ENCODE measurements around the gene CKMT1A. TPM values are rescaled to one million over a fixed set of nuclear protein-coding genes. Genes with fewer than 3 reads are reported as not detected.
"Not testable (repeated sequence)": the region's sequence is repeated elsewhere in the genome, so short reads cannot be mapped to it uniquely, and the experiment has no call there.

Gene CKMT1A
- total and polyA plus RNA-seq, 2 of the 4 experiments (the other 2 are of a cell fraction): not detected

GRCh38 chr15:43663333-43663732 lies 30.3 kb upstream of the CKMT1A start:
- dilution Hi-C loops (cut with HindIII; ENCODE audit: low sequenced_read_pairs, unreplicated experiment); in situ Hi-C loops (cut with MboI; ENCODE audit: low sequenced_read_pairs); H4K5ac ChIP-seq (ENCODE audit: low read depth, low read length); H2AFZ ChIP-seq (replicated peaks; ENCODE audit: low read length, poor library complexity); CTCF ChIA-PET; H3K36me3 ChIP-seq (ENCODE audit: control insufficient read depth, insufficient read depth, low read length); H3K4me3 ChIP-seq (ENCODE audit: insufficient read depth, low read depth, low read length); ATAC-seq (ENCODE audit: low read depth); H3K9me3 ChIP-seq (ENCODE audit: control insufficient read depth, insufficient read depth, low read length); H2BK120ac ChIP-seq (ENCODE audit: low read depth, low read length); H3K9ac ChIP-seq (ENCODE audit: low read depth, low read length); H3K27ac ChIP-seq (ENCODE audit: insufficient read depth, low read length); H4K91ac ChIP-seq (ENCODE audit: insufficient read depth, low read depth, low read length); H3K4ac ChIP-seq (ENCODE audit: low read depth, low read length); H3K4me1 ChIP-seq (ENCODE audit: control insufficient read depth, insufficient read depth, low read length); H3K14ac ChIP-seq (replicated peaks; ENCODE audit: low read depth, low read length); H3K56ac ChIP-seq (ENCODE audit: extremely low read depth, insufficient read depth, low read length); H4K8ac ChIP-seq (ENCODE audit: low read depth in 2 of 2, low read length in 2 of 2); BruUV-seq (replicated peaks); H3K9me1 ChIP-seq (ENCODE audit: insufficient read depth, low read length); H3K79me1 ChIP-seq (ENCODE audit: low read depth in 1 of 2, low read length in 2 of 2); H3K27me3 ChIP-seq (ENCODE audit: control insufficient read depth, insufficient read depth, low read length); H3K23ac ChIP-seq (ENCODE audit: low read depth, low read length); H2AK5ac ChIP-seq (ENCODE audit: low read depth, low read length); DNase-seq; H3K4me2 ChIP-seq (ENCODE audit: low read depth, low read length); intact Hi-C loops (cut with micrococcal nuclease); H2BK15ac ChIP-seq (ENCODE audit: low read depth, low read length); H2BK5ac ChIP-seq (ENCODE audit: low read depth, low read length, poor library complexity, severe bottlenecking); H3K18ac ChIP-seq (ENCODE audit: low read depth, low read length); H2BK20ac ChIP-seq (ENCODE audit: low read depth, low read length); H2AK9ac ChIP-seq (replicated peaks; ENCODE audit: low read depth, low read length, poor library complexity); POLR2A ChIA-PET (ENCODE audit: unreplicated experiment); H4K20me1 ChIP-seq (ENCODE audit: insufficient read depth, low read length): not testable (repeated sequence)
- no CpG with 5 or more reads among the region's 8 CpGs for WGBS, 2 experiments (ENCODE audit: extremely low coverage in 2 of 2, insufficient read length in 1 of 2)

GRCh38 chr15:43666177-43666576 lies 27.5 kb upstream of the CKMT1A start:
- H2AFZ ChIP-seq (replicated peaks; ENCODE audit: low read length, poor library complexity); H3K9me1 ChIP-seq (ENCODE audit: insufficient read depth, low read length); H3K9ac ChIP-seq (ENCODE audit: low read depth, low read length); H4K8ac ChIP-seq (ENCODE audit: low read depth in 2 of 2, low read length in 2 of 2); H3K36me3 ChIP-seq (ENCODE audit: control insufficient read depth, insufficient read depth, low read length); H3K27me3 ChIP-seq (ENCODE audit: control insufficient read depth, insufficient read depth, low read length); intact Hi-C loops (cut with micrococcal nuclease); H3K27ac ChIP-seq (ENCODE audit: insufficient read depth, low read length); dilution Hi-C loops (cut with HindIII; ENCODE audit: low sequenced_read_pairs, unreplicated experiment); H2BK15ac ChIP-seq (ENCODE audit: low read depth, low read length); H3K14ac ChIP-seq (replicated peaks; ENCODE audit: low read depth, low read length); H3K9me3 ChIP-seq (ENCODE audit: control insufficient read depth, insufficient read depth, low read length); H3K4me1 ChIP-seq (ENCODE audit: control insufficient read depth, insufficient read depth, low read length); H3K4me2 ChIP-seq (ENCODE audit: low read depth, low read length); in situ Hi-C loops (cut with MboI; ENCODE audit: low sequenced_read_pairs); H2AK5ac ChIP-seq (ENCODE audit: low read depth, low read length); H4K20me1 ChIP-seq (ENCODE audit: insufficient read depth, low read length); H3K23ac ChIP-seq (ENCODE audit: low read depth, low read length); H4K91ac ChIP-seq (ENCODE audit: insufficient read depth, low read depth, low read length); H2BK5ac ChIP-seq (ENCODE audit: low read depth, low read length, poor library complexity, severe bottlenecking); POLR2A ChIA-PET (ENCODE audit: unreplicated experiment); H3K56ac ChIP-seq (ENCODE audit: extremely low read depth, insufficient read depth, low read length); H2BK120ac ChIP-seq (ENCODE audit: low read depth, low read length); H3K79me1 ChIP-seq (ENCODE audit: low read depth in 1 of 2, low read length in 2 of 2); BruUV-seq (replicated peaks); H3K4ac ChIP-seq (ENCODE audit: low read depth, low read length); H4K5ac ChIP-seq (ENCODE audit: low read depth, low read length); H3K4me3 ChIP-seq (ENCODE audit: insufficient read depth, low read depth, low read length); H2AK9ac ChIP-seq (replicated peaks; ENCODE audit: low read depth, low read length, poor library complexity); H2BK20ac ChIP-seq (ENCODE audit: low read depth, low read length); CTCF ChIA-PET; H3K18ac ChIP-seq (ENCODE audit: low read depth, low read length); DNase-seq: not testable (repeated sequence)
- peak; percentile 67 for ATAC-seq (ENCODE audit: low read depth)
- no CpG with 5 or more reads among the region's 1 CpG for WGBS, 2 experiments (ENCODE audit: extremely low coverage in 2 of 2, insufficient read length in 1 of 2)
